GM12878 (cell line): Measurements from ENCODE around the gene BATF3. TPM values are rescaled to one million over a fixed set of nuclear protein-coding genes. Genes with fewer than 3 reads are reported as not detected.
"Not testable (repeated sequence)": the region's sequence is repeated elsewhere in the genome, so short reads cannot be mapped to it uniquely, and the experiment has no call there.

Source experiments
- ATAC-seq: fragments of 200-7000 bp; cut with Tn5 transposase; 3 replicates; pipeline ENCODE4 v1.9.1; 2020; ENCODE audit warnings: mild to moderate bottlenecking, moderate library complexity
- BruUV-seq: library from RNA; stranded (reverse); fragments of 400-500 nt; replicated peaks from 2 replicates; lab custom pipeline; 2021; lab: Mats Ljungman, UMichigan
- CTCF ChIA-PET: fragments of 300-600 bp; sonication (Branson Sonifier 250); formaldehyde crosslinking; extraction: SDS; loops from one replicate; lab custom pipeline; 2021; ENCODE audit warnings: inconsistent platforms; lab: Yijun Ruan, JAX
- POLR2A ChIA-PET: fragments of 350-600 bp; formaldehyde crosslinking; extraction: SDS; loops from one replicate; lab custom pipeline; 2021; ENCODE audit warnings: inconsistent platforms; lab: Charles Lee
- RAD21 ChIA-PET: fragments of 300-600 bp; sonication (Branson Sonifier 250); formaldehyde crosslinking; loops from one replicate; lab custom pipeline; 2023; ENCODE audit warnings: antibody characterized with exemption; ENCODE audit not compliant: unreplicated experiment; lab: Charles Lee
- SMC1A ChIA-PET: fragments of 300-600 bp; sonication (Branson Sonifier 250); formaldehyde crosslinking; loops from one replicate; lab custom pipeline; 2023; ENCODE audit not compliant: unreplicated experiment, uncharacterized antibody; lab: Charles Lee
- DNase-seq: peaks from one replicate; pipeline ENCODE4 v3.0.0-alpha.2; 2011; ENCODE audit warnings: low read depth, low spot score
- FAIRE-seq: peaks from 3 replicates; lab custom pipeline; 2011; peaks lifted over from hg19 to GRCh38; lab: Jason Lieb, UNC
- H2AFZ ChIP-seq: 2 replicates; pipeline ENCODE4 v1.6.0; 2011; ENCODE audit warnings: low read depth, low read length, control low read depth; ENCODE audit not compliant: control insufficient read depth
- H3K27ac ChIP-seq: 2 replicates; pipeline ENCODE4 v1.5.1; 2011; ENCODE audit warnings: control low read depth; ENCODE audit not compliant: control insufficient read depth, insufficient read depth
- H3K27me3 ChIP-seq, 2 experiments: replicated peaks in 1 of 2; 2 replicates each; pipeline versions ENCODE4 v1.6.0 to v1.6.1; 2011; ENCODE audit warnings: low read length in 1 of 2; ENCODE audit not compliant: control insufficient read depth in 2 of 2, insufficient read depth in 2 of 2
- H3K36me3 ChIP-seq, 2 experiments: 2 replicates each; pipeline ENCODE4 v1.5.1; 2011; ENCODE audit warnings: low read length in 1 of 2; ENCODE audit not compliant: control insufficient read depth in 2 of 2, insufficient read depth in 2 of 2
- H3K4me1 ChIP-seq: 2 replicates; pipeline ENCODE4 v1.6.1; 2011; ENCODE audit warnings: mild to moderate bottlenecking, low read length, moderate library complexity, mixed read lengths; ENCODE audit not compliant: control insufficient read depth, insufficient read depth
- H3K4me2 ChIP-seq: 2 replicates; pipeline ENCODE4 v1.6.0; 2011; ENCODE audit warnings: control low read depth; ENCODE audit not compliant: control insufficient read depth, insufficient read depth
- H3K4me3 ChIP-seq: fragments of 200-600 bp; sonication (generic); 2 replicates; pipeline ENCODE4 v1.5.1; 2016
- H3K79me2 ChIP-seq: 2 replicates; pipeline ENCODE4 v1.6.0; 2011; ENCODE audit warnings: low read length; ENCODE audit not compliant: control insufficient read depth, insufficient read depth
- H3K9ac ChIP-seq: 2 replicates; pipeline ENCODE4 v1.8.0; 2011; ENCODE audit warnings: low read length, control low read depth, mixed read lengths; ENCODE audit not compliant: control insufficient read depth, insufficient read depth
- H3K9me3 ChIP-seq: replicated peaks from 3 replicates; pipeline ENCODE4 v1.5.1; 2011; ENCODE audit warnings: mild to moderate bottlenecking, low read length; ENCODE audit not compliant: control insufficient read depth, insufficient read depth
- H4K20me1 ChIP-seq: 2 replicates; pipeline ENCODE4 v1.6.0; 2011; ENCODE audit not compliant: control insufficient read depth, insufficient read depth
- SPI1 ChIP-seq: IDR thresholded peaks from 2 replicates; pipeline ENCODE4 v1.6.1; 2011; ENCODE audit warnings: low read depth, mild to moderate bottlenecking, low read length, moderate library complexity, borderline replicate concordance; ENCODE audit not compliant: insufficient read depth
- SREBF1 ChIP-seq: IDR thresholded peaks from 2 replicates; pipeline ENCODE4 v1.6.1; 2012; ENCODE audit warnings: mild to moderate bottlenecking, low read length
- WGBS: methylation state at CpG from one replicate; pipeline ENCODE4 v1.1.6; 2016; ENCODE audit warnings: low lambda C conversion rate; ENCODE audit not compliant: insufficient replicate concordance, insufficient coverage; ENCODE audit errors: missing lambda C conversion rate; 5-methylcytosine and 5-hydroxymethylcytosine counted together
- in situ Hi-C: fragments of 300-500 bp; cut with MboI; formaldehyde crosslinking; loops from 9 replicates; pipeline ENCODE4 v1.14.3; 2018; ENCODE audit warnings: mixed read lengths
- intact Hi-C: fragments of 100-400 bp; cut with micrococcal nuclease; formaldehyde crosslinking; loops from one replicate; pipeline ENCODE4 v1.14.2; 2022; ENCODE audit not compliant: unreplicated experiment
- polyA plus RNA-seq, 11 experiments: library from polyadenylated mRNA; depleted of rRNA in 4 of 11; unstranded in 6 of 11; stranded (reverse) in 5 of 11; fragments of >200 nt; fragmentation: Nextera tagmentation in 4 of 11; fragmentation: Illumina TruSeq in 1 of 11; extraction: Ambion mirVana in 4 of 11; extraction: Trizol in 1 of 11; gene quantifications; 1 replicate in 1 of 11; 2 replicates in 10 of 11; pipeline versions ENCODE4 v1.2.1 to v1.2.3, GENCODE V29; 2011 to 2016; ENCODE audit warnings: inconsistent platforms in 2 of 11, missing spikeins in 2 of 11, low read depth in 1 of 11
- total RNA-seq, 4 experiments: library from RNA; depleted of rRNA in 3 of 4; stranded (reverse); fragments of >200 nt in 3 of 4; fragmentation: Illumina TruSeq in 1 of 4; extraction: Trizol in 1 of 4; gene quantifications; 2 replicates each; pipeline versions ENCODE4 v1.2.1 to v1.2.3, GENCODE V29; 2013 to 2021

Gene BATF3
- total and polyA plus RNA-seq, 10 of the 15 experiments (the other 5 are each of a cell fraction or from before 2014, with no cell fraction given) = 11.1 to 56.8 (median 30.8) TPM

GRCh38 chr1:212640223-212640878 lies 59.3 kb downstream of the BATF3 start:
- SMC1A ChIA-PET = interaction anchor here (0.5 to 1.4 kb wide), 4 partner anchors 10 to 163 kb away, joined by 3 read pairs; no protein-coding TSS in a partner anchor
- intact Hi-C loops = no loop called here
- CTCF ChIA-PET = interaction anchor here (1.0 to 1.8 kb wide), 3 partner anchors 10 to 163 kb away, joined by 5 to 12 read pairs (median 6); no protein-coding TSS in a partner anchor
- no peaks in the 10 kb centered on the region for H3K79me2 ChIP-seq
- no peak overlapping the region for H3K4me3 ChIP-seq
- no peaks in the 10 kb centered on the region for H3K27me3 ChIP-seq
- ATAC-seq (peak; percentile 37), DNase-seq (no peak), FAIRE-seq (no peak)
- H2AFZ ChIP-seq = no peak overlapping the region
- H3K9ac ChIP-seq = no peak overlapping the region
- H3K27ac ChIP-seq = no peak overlapping the region
- peaks cover 21% of the 10 kb centered on the region for H3K4me1 ChIP-seq
- H3K36me3 ChIP-seq = no peaks in the 10 kb centered on the region
- in situ Hi-C loops = no loop called here
- H3K4me2 ChIP-seq = no peak overlapping the region
- TF ChIP-seq SREBF1 (no peak), SPI1 (peak; percentile 84)
- 62% methylated on average over 3 of the region's 3 CpGs for WGBS
- no peaks in the 10 kb centered on the region for H4K20me1 ChIP-seq
- POLR2A ChIA-PET = no interaction called here
- H3K9me3 ChIP-seq = no peaks in the 10 kb centered on the region
- RAD21 ChIA-PET = interaction anchor here (0.6 to 1.4 kb wide), 3 partner anchors 26 to 164 kb away, joined by 3 to 4 read pairs (median 3); no protein-coding TSS in a partner anchor
- no TSS peak for BruUV-seq

GRCh38 chr1:212639524-212639923 lies 60.1 kb downstream of the BATF3 start:
- H3K9me3 ChIP-seq, H3K27ac ChIP-seq, H3K9ac ChIP-seq, H3K79me2 ChIP-seq, in situ Hi-C loops, H3K27me3 ChIP-seq, ATAC-seq, SMC1A ChIA-PET, FAIRE-seq, BruUV-seq, H3K4me3 ChIP-seq, POLR2A ChIA-PET, H3K36me3 ChIP-seq, DNase-seq, H4K20me1 ChIP-seq, H2AFZ ChIP-seq, intact Hi-C loops, H3K4me2 ChIP-seq: not testable (repeated sequence)
- CTCF ChIA-PET = interaction anchor here (1.6 kb wide), 1 partner anchor 163 kb away, joined by 3 read pairs; no protein-coding TSS in a partner anchor
- RAD21 ChIA-PET = interaction anchor here (1.1 kb wide), 1 partner anchor 25 kb away, joined by 3 read pairs; no protein-coding TSS in a partner anchor
- H3K4me1 ChIP-seq = peaks cover 30% of the 10 kb centered on the region
- WGBS = 45% methylated on average over 2 of the region's 2 CpGs
